ENCODE results near the gene SLC37A2.
A peak's percentile ranks its signal among the peaks of the same experiment; 100 is the strongest.

SLC37A2 gene

GRCh38 chr11:125070699-125071254 lies 7.7 kb downstream of the SLC37A2 start:
- DNase-seq: peak in 18 of 58 donors; percentile 12 to 52 (median 24)

- DNase-seq: no peak
Observed at GRCh38 chr11:125071435-125071834, 8.3 kb downstream of the SLC37A2 start.

GRCh38 chr11:125071846-125072217 lies 8.7 kb downstream of the SLC37A2 start:
- DNase-seq: no peak

GRCh38 chr11:125072218-125072960 lies 9.3 kb downstream of the SLC37A2 start:
- peak in 14 of 58 donors; percentile 15 to 50 (median 28) for DNase-seq

GRCh38 chr11:125072961-125073590 lies 10.0 kb downstream of the SLC37A2 start:
- no peak for DNase-seq

- DNase-seq: no peak
Observed at GRCh38 chr11:125073616-125074483, 10.7 kb downstream of the SLC37A2 start.

- no peak for DNase-seq
Observed at GRCh38 chr11:125074511-125075241, 11.6 kb downstream of the SLC37A2 start.

- no peak for DNase-seq
Observed at GRCh38 chr11:125075242-125075625, 12.1 kb downstream of the SLC37A2 start.

- no peak for DNase-seq
Observed at GRCh38 chr11:125075900-125076317, 12.8 kb downstream of the SLC37A2 start.

- no peak for DNase-seq
Observed at GRCh38 chr11:125076378-125076945, 13.4 kb downstream of the SLC37A2 start.

GRCh38 chr11:125078016-125078415 lies 14.9 kb downstream of the SLC37A2 start:
- DNase-seq: no peak

- no peak for DNase-seq
Observed at GRCh38 chr11:125078516-125079140, 15.5 kb downstream of the SLC37A2 start.

GRCh38 chr11:125079151-125079877 lies 16.2 kb downstream of the SLC37A2 start:
- DNase-seq: no peak

GRCh38 chr11:125079878-125080530 lies 16.9 kb downstream of the SLC37A2 start:
- DNase-seq: no peak

- no peak for DNase-seq
Observed at GRCh38 chr11:125080531-125080911, 17.4 kb downstream of the SLC37A2 start.

GRCh38 chr11:125081098-125081798 lies 18.1 kb downstream of the SLC37A2 start:
- no peak for DNase-seq

GRCh38 chr11:125082040-125082439 lies 18.9 kb downstream of the SLC37A2 start:
- DNase-seq: no peak

- no peak for DNase-seq
Observed at GRCh38 chr11:125082611-125083311, 19.7 kb downstream of the SLC37A2 start.
